ENCODE measurements around the gene C2orf42.
"Not testable (repeated sequence)": the region's sequence is repeated elsewhere in the genome, so short reads cannot be mapped to it uniquely, and the experiment has no call there.

Gene C2orf42

DNA sequence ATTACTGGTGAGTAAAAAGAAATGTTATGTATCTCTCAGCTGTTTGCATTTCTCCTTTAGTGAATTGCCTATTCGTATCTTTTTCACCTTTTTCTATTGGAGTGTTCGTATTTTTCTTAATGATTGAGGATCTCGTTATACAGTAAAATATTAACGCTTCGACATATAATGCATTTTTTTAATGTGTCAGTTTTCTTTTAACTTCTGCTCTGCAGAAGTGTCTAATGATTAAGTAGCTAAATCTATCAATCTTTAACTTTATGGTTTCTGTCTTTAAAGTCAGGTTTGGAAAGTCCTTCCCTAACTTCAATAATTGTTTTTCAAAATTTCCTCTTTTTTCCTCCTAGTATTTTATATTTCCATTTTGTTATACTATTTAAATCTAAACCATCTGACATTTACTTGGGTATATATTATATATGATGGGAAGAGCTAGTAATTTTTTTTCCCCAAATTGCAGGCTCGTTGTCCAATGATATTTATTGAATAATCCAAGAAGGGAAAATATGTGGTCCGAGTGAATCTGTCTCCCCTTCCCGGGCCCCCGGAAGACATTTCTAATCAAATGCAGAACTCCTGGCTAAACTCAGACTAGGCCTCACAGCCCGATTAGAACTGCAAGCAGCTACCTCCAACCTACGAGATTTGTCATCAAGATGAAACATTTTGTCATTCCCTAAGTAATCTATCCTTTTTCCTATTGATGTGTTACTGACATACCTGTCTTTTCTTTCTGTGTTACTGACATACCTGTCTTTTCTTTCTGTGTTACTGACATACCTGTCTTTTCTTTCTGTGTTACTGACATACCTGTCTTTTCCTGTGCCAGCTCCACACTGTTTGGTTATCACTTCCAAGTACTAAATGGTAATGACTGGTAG, 86.3 kb downstream of the C2orf42 start:
- FAIRE-seq (no peak), DNase-seq (ENCODE audit: insufficient read length, low spot score) (no peak)
- TF ChIP-seq TAF1 (IDR thresholded peaks at IDR 0.05; ENCODE audit: low read depth, low read length) (0 out of 2 replicates have a peak, but pooled peaks have one; percentile 16), SPI1 (IDR thresholded peaks at IDR 0.05; ENCODE audit: low read depth, low read length) (no peak), PAX5 (IDR thresholded peaks at IDR 0.05; ENCODE audit: insufficient read depth, low read length, severe bottlenecking) (no peak), POU2F2 (IDR thresholded peaks at IDR 0.05; ENCODE audit: low read depth, low read length) (peak; percentile 19; the same call in 1 of the 2 replicates), POLR2A (IDR thresholded peaks at IDR 0.05; ENCODE audit: low read depth, low read length) (no peak), POLR2AphosphoS5 (IDR thresholded peaks at IDR 0.05; ENCODE audit: low read depth, low read length) (no peak)

GRCh38 chr2:70103531-70104061, 87.2 kb downstream of the C2orf42 start:
- TF ChIP-seq POU2F2 (IDR thresholded peaks at IDR 0.05; ENCODE audit: low read depth, low read length) (no peak), POLR2AphosphoS5 (IDR thresholded peaks at IDR 0.05; ENCODE audit: low read depth, low read length) (0 out of 2 replicates have a peak, but pooled peaks have one; percentile 36), POLR2A (IDR thresholded peaks at IDR 0.05; ENCODE audit: low read depth, low read length) (no peak), SPI1 (IDR thresholded peaks at IDR 0.05; ENCODE audit: low read depth, low read length) (peak; percentile 83), TAF1 (IDR thresholded peaks at IDR 0.05; ENCODE audit: low read depth, low read length) (0 out of 2 replicates have a peak, but pooled peaks have one; percentile 23), PAX5 (IDR thresholded peaks at IDR 0.05; ENCODE audit: insufficient read depth, low read length, severe bottlenecking) (no peak)
- FAIRE-seq (peak; percentile 67), DNase-seq (ENCODE audit: insufficient read length, low spot score) (no peak)

DNA sequence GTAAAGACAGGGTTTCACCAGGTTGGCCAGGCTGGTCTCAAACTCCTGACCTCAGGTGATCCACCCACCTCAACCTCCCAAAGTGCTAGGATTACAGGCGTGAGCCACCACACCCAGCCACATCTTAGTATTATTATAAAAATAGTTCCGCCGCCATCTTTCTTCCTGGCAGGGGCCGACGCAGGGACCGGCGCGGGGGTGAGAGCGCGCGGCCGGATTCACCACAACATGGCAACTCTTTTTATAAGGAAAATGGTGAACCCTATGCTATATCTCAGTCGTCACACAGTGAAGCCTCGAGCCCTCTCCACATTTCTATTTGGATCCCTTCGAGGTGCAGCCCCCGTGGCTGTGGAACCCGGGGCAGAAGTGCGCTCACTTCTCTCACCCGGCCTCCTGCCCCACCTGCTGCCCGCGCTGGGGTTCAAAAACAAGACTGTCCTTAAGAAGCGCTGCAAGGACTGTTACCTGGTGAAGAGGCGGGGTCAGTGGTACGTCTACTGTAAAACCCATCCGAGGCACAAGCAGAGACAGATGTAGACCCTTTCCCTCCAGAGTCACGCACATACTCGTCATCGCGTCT, 88.4 kb downstream of the C2orf42 start:
- peak; percentile 90 for FAIRE-seq

DNA sequence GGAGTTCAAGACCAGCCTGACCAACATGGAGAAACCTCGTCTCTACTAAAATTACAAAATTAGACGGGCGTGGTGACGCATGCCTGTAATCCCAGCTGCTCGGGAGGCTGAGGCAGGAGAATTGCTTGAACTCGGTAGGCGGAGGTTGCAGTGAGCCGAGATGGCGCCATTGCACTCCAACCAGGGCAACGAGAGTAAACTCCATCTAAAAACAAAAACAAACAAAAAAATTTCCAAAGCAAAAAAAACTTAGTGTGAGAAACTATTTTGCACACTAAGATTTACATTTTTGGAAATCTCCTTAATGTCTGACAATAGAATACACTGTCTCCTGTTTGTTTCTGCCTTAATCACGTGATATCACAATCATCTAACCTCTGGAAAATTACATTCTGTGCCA, 89.1 kb downstream of the C2orf42 start:
- not testable (repeated sequence) for FAIRE-seq; DNase-seq (ENCODE audit: insufficient read length, low spot score)

More for the DNA sequence above, 88.4 kb downstream of the C2orf42 start:
- not testable (repeated sequence) for DNase-seq (ENCODE audit: insufficient read length, low spot score)

DNA sequence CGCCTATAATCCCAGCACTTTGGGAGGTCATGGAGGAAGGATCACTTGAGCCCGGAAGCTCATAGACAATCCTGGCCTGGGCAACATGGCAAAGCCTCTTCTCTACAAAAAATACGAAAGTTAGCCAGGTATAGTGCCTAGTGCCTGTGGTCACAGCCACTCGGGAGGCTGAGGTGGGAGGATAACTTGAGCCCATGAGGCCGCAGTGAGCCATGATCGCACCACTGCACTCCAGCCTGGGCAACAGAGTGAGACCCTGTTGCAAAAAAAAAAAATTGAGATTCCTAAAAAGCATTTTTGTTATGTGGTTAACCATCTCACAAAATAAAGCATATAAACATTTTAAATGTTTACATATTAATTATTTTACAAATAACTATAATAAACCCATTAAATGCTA, 89.6 kb downstream of the C2orf42 start:
- FAIRE-seq (no peak), DNase-seq (ENCODE audit: insufficient read length, low spot score) (no peak)
- no peak for TF ChIP-seq POLR2AphosphoS5 (IDR thresholded peaks at IDR 0.05; ENCODE audit: low read depth, low read length)
- TF ChIP-seq SPI1 (IDR thresholded peaks at IDR 0.05; ENCODE audit: low read depth, low read length) = no peak
- no peak for TF ChIP-seq PAX5 (IDR thresholded peaks at IDR 0.05; ENCODE audit: insufficient read depth, low read length, severe bottlenecking)
- no peak for TF ChIP-seq POLR2A (IDR thresholded peaks at IDR 0.05; ENCODE audit: low read depth, low read length)
- TF ChIP-seq TAF1 (IDR thresholded peaks at IDR 0.05; ENCODE audit: low read depth, low read length) = no peak
- no peak for TF ChIP-seq POU2F2 (IDR thresholded peaks at IDR 0.05; ENCODE audit: low read depth, low read length)

Data from GM12891 (cell line).